ENCODE data around the gene RDH14. TPM values are rescaled to one million over a fixed set of nuclear protein-coding genes. Genes with fewer than 3 reads are reported as not detected.

The RDH14 gene
- total and polyA plus RNA-seq, 10 donors = 14.2 to 26.0 (median 19.1) TPM

DNA sequence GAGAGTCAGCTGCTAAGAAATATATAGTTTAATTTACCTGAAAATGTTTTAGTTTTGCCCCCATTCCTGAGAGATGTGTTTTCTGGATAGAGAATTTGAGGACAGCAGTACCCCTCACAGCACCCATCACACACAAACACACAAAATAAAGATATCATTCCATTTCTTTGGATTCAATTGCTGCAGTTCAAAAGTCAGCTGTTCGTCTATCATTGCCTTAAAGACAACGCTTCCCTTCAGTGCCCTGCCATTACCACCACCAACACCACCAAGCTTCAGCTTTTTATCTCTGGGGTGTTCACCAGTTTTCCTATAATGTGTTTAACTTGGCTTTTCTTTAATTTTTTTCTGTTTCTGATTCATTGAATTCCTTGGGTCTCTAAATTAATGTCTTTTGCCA lies 49.7 kb downstream of the RDH14 start:
- no peak for DNase-seq
- Histone ChIP-seq H3K36me3 (no peaks in the 10 kb centered on the region), H3K4me3 (no peak overlapping the region), H3K9me3 (no peaks in the 10 kb centered on the region), H3K4me1 (peaks cover 0 to 3% (median 0%) of the 10 kb centered on the region in 6 donors), H3K27me3 (replicated peaks in 1 of 7) (peaks cover 0 to 24% (median 0%) of the 10 kb centered on the region in 7 donors), H3K27ac (no peak overlapping the region)
- intact Hi-C loops (cut with DNase I; ENCODE audit: low total_unique reads) = loop anchor here (10.0 kb wide), 1 partner anchor 854 kb away; no protein-coding TSS in a partner anchor
- WGBS, 5 donors = 91 to 97% (median 93%) methylated on average over 2 of the region's 2 CpGs
- TF ChIP-seq POLR2AphosphoS5 (IDR thresholded peaks at IDR 0.05) = no peak
- TF ChIP-seq, protein P1, sequence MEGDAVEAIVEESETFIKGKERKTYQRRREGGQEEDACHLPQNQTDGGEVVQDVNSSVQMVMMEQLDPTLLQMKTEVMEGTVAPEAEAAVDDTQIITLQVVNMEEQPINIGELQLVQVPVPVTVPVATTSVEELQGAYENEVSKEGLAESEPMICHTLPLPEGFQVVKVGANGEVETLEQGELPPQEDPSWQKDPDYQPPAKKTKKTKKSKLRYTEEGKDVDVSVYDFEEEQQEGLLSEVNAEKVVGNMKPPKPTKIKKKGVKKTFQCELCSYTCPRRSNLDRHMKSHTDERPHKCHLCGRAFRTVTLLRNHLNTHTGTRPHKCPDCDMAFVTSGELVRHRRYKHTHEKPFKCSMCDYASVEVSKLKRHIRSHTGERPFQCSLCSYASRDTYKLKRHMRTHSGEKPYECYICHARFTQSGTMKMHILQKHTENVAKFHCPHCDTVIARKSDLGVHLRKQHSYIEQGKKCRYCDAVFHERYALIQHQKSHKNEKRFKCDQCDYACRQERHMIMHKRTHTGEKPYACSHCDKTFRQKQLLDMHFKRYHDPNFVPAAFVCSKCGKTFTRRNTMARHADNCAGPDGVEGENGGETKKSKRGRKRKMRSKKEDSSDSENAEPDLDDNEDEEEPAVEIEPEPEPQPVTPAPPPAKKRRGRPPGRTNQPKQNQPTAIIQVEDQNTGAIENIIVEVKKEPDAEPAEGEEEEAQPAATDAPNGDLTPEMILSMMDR (IDR thresholded peaks at IDR 0.05 in 8 of 11, conservative IDR thresholded peaks at IDR 0.05 in 3 of 11) = no peak
- no peak for TF ChIP-seq POLR2A (IDR thresholded peaks at IDR 0.05)

DNA sequence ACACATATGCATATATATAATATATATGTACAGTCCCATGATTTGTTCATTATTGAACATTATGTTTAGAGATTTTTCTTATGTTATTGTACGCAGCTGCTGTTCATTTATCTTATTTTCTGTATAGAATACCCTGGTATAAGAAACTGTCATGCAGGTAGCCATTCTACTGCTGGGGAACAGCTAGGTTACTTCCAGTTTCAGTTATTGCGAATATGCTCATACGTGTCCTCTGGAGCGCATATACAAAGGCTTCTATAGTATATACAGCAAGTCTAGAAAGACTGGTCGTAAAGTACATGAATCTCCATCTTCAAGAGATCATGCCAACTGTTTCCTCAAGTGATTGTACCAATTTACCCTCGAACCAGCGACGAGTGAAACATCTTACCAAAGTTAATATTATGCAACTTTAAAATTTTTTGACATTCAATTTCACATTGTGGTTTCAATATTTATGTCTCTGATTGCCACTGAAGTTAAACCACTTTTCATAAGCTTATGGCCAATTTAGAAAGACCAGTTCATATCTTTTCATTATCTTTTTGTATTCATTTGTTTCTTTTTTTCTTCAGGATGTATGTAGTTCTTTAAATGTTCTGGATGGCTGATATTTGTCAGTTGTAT lies 53.5 kb downstream of the RDH14 start:
- Histone ChIP-seq H3K4me1 (no peaks in the 10 kb centered on the region), H3K4me3 (peak overlapping the region in 2 of 8 donors; percentile 18 to 32)

DNA sequence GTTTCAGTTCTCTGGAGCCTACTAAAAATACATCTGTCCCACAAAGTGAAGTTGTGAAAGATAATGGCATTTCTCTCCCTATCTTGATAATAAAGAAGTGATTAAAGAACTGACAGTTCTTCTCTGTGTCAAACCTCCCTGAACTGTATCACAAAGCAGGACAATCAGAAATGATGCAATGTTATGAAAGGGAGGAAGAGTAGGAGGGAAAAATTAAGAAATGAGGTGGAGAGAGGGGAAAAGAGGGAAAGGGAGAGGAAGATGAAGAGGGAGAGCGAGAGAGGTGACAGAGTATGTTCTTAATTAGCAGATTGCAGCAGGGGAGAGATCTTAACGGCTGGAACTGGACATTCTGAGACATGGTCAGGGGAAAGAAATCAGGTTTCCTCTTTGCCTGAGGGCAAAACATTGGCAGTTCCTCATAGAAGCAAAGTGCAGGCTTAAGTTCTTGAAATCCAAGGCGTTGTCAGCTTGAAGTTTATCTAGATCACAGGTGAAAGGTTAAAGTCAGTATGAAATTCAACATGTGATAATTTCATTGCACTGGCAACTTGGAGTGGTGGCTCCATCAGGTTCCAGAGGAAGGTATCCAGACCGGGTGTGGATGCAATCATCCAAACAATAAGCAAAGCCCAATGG lies 54.6 kb downstream of the RDH14 start:
- WGBS, 5 donors = 51 to 70% (median 60%) methylated on average over 4 of the region's 4 CpGs
- Histone ChIP-seq H3K4me3 (no peak overlapping the region), H3K9me3 (no peaks in the 10 kb centered on the region), H3K36me3 (no peaks in the 10 kb centered on the region), H3K27ac (no peak overlapping the region), H3K27me3 (replicated peaks in 1 of 7) (peaks cover 0 to 10% (median 0%) of the 10 kb centered on the region in 7 donors), H3K4me1 (no peaks in the 10 kb centered on the region)
- TF ChIP-seq, protein P1 (IDR thresholded peaks at IDR 0.05 in 8 of 11, conservative IDR thresholded peaks at IDR 0.05 in 3 of 11) = no peak
- TF ChIP-seq POLR2AphosphoS5 (IDR thresholded peaks at IDR 0.05) (no peak), POLR2A (IDR thresholded peaks at IDR 0.05) (no peak)
- intact Hi-C loops (cut with DNase I; ENCODE audit: low total_unique reads) = no loop called here
- no peak for DNase-seq

More for the DNA sequence above, 53.5 kb downstream of the RDH14 start:
- intact Hi-C loops (cut with DNase I; ENCODE audit: low total_unique reads) = no loop called here
- H3K27me3 ChIP-seq (replicated peaks in 1 of 7) = peaks cover 0 to 10% (median 3%) of the 10 kb centered on the region in 7 donors
- DNase-seq = no peak
- TF ChIP-seq POLR2AphosphoS5 (IDR thresholded peaks at IDR 0.05) (no peak), POLR2A (IDR thresholded peaks at IDR 0.05) (no peak)
- TF ChIP-seq, protein P1 (IDR thresholded peaks at IDR 0.05 in 8 of 11, conservative IDR thresholded peaks at IDR 0.05 in 3 of 11) = no peak
- H3K36me3 ChIP-seq = no peaks in the 10 kb centered on the region
- H3K9me3 ChIP-seq = no peaks in the 10 kb centered on the region
- no peak overlapping the region for H3K27ac ChIP-seq
- WGBS, 5 donors = 50 to 74% (median 68%) methylated on average over 8 of the region's 8 CpGs

Small RNAs within 50 kb of the gene (small RNA-seq; reads per million reads assigned to genes)
- gene RNU6-1215P = 0 reads per million in 4 donors

Other genes with a start within 250 kb of the RDH14 start
- gene NT5C1B, start 28.9 kb upstream of the RDH14 start, total RNA-seq = not detected
- gene NT5C1B, start 28.9 kb upstream of the RDH14 start, polyA plus RNA-seq = not detected